A549 (cell line): ENCODE measurements around the gene CALCB.

Source experiments
- CHD2 ChIP-seq: fragments of 150-350 bp; IDR thresholded peaks from 2 replicates; pipeline ENCODE4 v1.6.1; 2014; ENCODE audit warnings: low read length; ENCODE audit not compliant: partially characterized antibody
- KDM1A ChIP-seq: fragments of 200-600 bp; sonication (generic); IDR thresholded peaks from 2 replicates; pipeline ENCODE4 v1.6.1; 2016; ENCODE audit warnings: low read depth, mild to moderate bottlenecking
- MYC ChIP-seq: IDR thresholded peaks from 2 replicates; pipeline ENCODE4 v1.6.1; 2012; ENCODE audit warnings: mild to moderate bottlenecking, inconsistent platforms, low read length, improper control_type of control experiment, borderline replicate concordance
- PHF8 ChIP-seq: fragments of 200-600 bp; sonication (generic); IDR thresholded peaks from 2 replicates; pipeline ENCODE4 v1.6.1; 2016; ENCODE audit warnings: low read depth, mild to moderate bottlenecking, antibody characterized with exemption, moderate library complexity, borderline replicate concordance
- POLR2A ChIP-seq: IDR thresholded peaks from 2 replicates; pipeline ENCODE4 v1.6.1; 2012; ENCODE audit warnings: mild to moderate bottlenecking, low read length
- RAD21 ChIP-seq, 2 experiments: fragments of >200 bp in 1 of 2; sonication (Bioruptor Twin) in 1 of 2; formaldehyde crosslinking in 1 of 2; IDR thresholded peaks in 1 of 2; conservative IDR thresholded peaks in 1 of 2; 2 replicates in 1 of 2; 3 replicates in 1 of 2; pipeline ENCODE4 v1.6.1; 2012 to 2018; ENCODE audit warnings: inconsistent platforms in 1 of 2
- RCOR1 ChIP-seq: fragments of 150-350 bp; IDR thresholded peaks from 2 replicates; pipeline ENCODE4 v1.6.1; 2014; ENCODE audit warnings: antibody characterized with exemption, low read length, low read depth
- RNF2 ChIP-seq: fragments of 200-600 bp; sonication (generic); IDR thresholded peaks from 2 replicates; pipeline ENCODE4 v1.6.1; 2016; ENCODE audit warnings: low read depth, mild to moderate bottlenecking, antibody characterized with exemption, moderate library complexity, borderline replicate concordance
- SMC3 ChIP-seq: fragments of >200 bp; sonication (Bioruptor Twin); formaldehyde crosslinking; IDR thresholded peaks from 3 replicates; pipeline ENCODE4 v1.6.1; 2018; ENCODE audit warnings: inconsistent platforms
- TF ChIP-seq, protein P1 (sequence below): fragments of >200 bp; sonication (Bioruptor Twin); formaldehyde crosslinking; IDR thresholded peaks from 3 replicates; pipeline ENCODE4 v1.5.1; 2016
- TF ChIP-seq, protein P2 (sequence below): fragments of 250-450 bp; sonication (Bioruptor Pico); IDR thresholded peaks from 2 replicates; pipeline ENCODE4 v1.5.0; 2021; ENCODE audit warnings: mild to moderate bottlenecking, moderate library complexity, borderline replicate concordance
- TF ChIP-seq, protein P3 (sequence below): fragments of 200-600 bp; sonication (generic); IDR thresholded peaks from 2 replicates; pipeline ENCODE4 v1.6.1; 2016; ENCODE audit warnings: antibody characterized with exemption, mild to moderate bottlenecking, moderate library complexity

DNA sequence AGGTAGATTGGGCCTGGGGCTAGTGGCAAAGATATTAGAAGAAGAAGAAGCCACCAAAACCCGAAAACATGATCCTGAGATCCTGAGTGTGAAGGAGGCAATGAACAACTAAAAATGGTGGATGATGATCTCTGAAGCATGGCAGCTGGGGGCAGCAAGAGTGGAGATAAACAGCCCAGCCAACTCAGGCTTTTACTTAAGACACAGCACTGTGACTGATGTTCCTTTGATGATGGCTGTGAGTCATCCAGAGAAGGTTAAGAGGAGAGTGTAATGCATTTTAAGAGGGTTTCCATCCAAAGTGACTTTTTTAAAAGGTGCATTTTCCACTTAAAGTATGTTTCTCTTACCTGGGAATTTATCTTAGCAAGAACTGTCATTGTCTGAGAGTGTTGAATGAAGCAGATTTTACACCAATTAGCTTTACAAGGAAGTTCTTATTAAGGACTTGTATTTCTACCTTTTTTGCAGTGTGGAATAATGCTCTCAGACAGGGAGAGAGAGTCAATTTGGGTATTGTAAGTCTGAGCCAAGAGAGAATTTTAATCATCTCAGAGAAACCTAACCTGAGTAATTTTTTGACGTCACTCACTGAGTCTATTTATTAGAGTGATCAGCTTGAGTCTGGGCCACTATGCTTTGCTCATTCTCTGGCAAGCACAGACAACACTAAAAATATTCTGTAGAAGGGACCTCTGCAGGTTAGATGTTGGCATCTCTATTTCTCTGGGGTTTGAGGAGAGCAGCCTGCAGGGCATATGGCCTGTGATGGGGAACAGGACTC lies 14.1 kb upstream of the CALCB start:
- TF ChIP-seq, protein P1, sequence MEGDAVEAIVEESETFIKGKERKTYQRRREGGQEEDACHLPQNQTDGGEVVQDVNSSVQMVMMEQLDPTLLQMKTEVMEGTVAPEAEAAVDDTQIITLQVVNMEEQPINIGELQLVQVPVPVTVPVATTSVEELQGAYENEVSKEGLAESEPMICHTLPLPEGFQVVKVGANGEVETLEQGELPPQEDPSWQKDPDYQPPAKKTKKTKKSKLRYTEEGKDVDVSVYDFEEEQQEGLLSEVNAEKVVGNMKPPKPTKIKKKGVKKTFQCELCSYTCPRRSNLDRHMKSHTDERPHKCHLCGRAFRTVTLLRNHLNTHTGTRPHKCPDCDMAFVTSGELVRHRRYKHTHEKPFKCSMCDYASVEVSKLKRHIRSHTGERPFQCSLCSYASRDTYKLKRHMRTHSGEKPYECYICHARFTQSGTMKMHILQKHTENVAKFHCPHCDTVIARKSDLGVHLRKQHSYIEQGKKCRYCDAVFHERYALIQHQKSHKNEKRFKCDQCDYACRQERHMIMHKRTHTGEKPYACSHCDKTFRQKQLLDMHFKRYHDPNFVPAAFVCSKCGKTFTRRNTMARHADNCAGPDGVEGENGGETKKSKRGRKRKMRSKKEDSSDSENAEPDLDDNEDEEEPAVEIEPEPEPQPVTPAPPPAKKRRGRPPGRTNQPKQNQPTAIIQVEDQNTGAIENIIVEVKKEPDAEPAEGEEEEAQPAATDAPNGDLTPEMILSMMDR: no peak
- TF ChIP-seq, protein P2, sequence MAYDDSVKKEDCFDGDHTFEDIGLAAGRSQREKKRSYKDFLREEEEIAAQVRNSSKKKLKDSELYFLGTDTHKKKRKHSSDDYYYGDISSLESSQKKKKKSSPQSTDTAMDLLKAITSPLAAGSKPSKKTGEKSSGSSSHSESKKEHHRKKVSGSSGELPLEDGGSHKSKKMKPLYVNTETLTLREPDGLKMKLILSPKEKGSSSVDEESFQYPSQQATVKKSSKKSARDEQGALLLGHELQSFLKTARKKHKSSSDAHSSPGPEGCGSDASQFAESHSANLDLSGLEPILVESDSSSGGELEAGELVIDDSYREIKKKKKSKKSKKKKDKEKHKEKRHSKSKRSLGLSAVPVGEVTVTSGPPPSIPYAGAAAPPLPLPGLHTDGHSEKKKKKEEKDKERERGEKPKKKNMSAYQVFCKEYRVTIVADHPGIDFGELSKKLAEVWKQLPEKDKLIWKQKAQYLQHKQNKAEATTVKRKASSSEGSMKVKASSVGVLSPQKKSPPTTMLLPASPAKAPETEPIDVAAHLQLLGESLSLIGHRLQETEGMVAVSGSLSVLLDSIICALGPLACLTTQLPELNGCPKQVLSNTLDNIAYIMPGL: no peak
- TF ChIP-seq SMC3 (no peak), CHD2 (no peak), MYC (no peak), RAD21 (conservative IDR thresholded peaks at IDR 0.05 in 1 of 2, IDR thresholded peaks at IDR 0.05 in 1 of 2) (no peak), KDM1A (no peak), POLR2A (no peak), RCOR1 (no peak), RNF2 (no peak), PHF8 (no peak)
- TF ChIP-seq, protein P3, sequence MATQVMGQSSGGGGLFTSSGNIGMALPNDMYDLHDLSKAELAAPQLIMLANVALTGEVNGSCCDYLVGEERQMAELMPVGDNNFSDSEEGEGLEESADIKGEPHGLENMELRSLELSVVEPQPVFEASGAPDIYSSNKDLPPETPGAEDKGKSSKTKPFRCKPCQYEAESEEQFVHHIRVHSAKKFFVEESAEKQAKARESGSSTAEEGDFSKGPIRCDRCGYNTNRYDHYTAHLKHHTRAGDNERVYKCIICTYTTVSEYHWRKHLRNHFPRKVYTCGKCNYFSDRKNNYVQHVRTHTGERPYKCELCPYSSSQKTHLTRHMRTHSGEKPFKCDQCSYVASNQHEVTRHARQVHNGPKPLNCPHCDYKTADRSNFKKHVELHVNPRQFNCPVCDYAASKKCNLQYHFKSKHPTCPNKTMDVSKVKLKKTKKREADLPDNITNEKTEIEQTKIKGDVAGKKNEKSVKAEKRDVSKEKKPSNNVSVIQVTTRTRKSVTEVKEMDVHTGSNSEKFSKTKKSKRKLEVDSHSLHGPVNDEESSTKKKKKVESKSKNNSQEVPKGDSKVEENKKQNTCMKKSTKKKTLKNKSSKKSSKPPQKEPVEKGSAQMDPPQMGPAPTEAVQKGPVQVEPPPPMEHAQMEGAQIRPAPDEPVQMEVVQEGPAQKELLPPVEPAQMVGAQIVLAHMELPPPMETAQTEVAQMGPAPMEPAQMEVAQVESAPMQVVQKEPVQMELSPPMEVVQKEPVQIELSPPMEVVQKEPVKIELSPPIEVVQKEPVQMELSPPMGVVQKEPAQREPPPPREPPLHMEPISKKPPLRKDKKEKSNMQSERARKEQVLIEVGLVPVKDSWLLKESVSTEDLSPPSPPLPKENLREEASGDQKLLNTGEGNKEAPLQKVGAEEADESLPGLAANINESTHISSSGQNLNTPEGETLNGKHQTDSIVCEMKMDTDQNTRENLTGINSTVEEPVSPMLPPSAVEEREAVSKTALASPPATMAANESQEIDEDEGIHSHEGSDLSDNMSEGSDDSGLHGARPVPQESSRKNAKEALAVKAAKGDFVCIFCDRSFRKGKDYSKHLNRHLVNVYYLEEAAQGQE: no peak
